Right renal pelvis (tissue), 4 donors: Measurements from ENCODE around the gene SMIM38. TPM values are rescaled to one million over a fixed set of nuclear protein-coding genes. Genes with fewer than 3 reads are reported as not detected.

Experiments used
- DNase-seq, 4 donors: peaks; one replicate each; pipeline ENCODE4 v3.0.0-alpha.2; 2013; ENCODE audit warnings: low read depth in 4 of 4, low spot score in 3 of 4, missing footprints in 1 of 4
- polyA plus RNA-seq, 4 donors: library from polyadenylated mRNA; unstranded; fragments of 120-200 nt; gene quantifications; one replicate each; pipeline ENCODE4 v1.2.1, GENCODE V29; 2013; ENCODE audit not compliant: insufficient read length in 4 of 4

The SMIM38 gene
- 1 to 10 TPM in 1 of 4 donors, under 1 TPM in 3; 0.35 to 1.1 (median 0.47) TPM for polyA plus RNA-seq

DNA sequence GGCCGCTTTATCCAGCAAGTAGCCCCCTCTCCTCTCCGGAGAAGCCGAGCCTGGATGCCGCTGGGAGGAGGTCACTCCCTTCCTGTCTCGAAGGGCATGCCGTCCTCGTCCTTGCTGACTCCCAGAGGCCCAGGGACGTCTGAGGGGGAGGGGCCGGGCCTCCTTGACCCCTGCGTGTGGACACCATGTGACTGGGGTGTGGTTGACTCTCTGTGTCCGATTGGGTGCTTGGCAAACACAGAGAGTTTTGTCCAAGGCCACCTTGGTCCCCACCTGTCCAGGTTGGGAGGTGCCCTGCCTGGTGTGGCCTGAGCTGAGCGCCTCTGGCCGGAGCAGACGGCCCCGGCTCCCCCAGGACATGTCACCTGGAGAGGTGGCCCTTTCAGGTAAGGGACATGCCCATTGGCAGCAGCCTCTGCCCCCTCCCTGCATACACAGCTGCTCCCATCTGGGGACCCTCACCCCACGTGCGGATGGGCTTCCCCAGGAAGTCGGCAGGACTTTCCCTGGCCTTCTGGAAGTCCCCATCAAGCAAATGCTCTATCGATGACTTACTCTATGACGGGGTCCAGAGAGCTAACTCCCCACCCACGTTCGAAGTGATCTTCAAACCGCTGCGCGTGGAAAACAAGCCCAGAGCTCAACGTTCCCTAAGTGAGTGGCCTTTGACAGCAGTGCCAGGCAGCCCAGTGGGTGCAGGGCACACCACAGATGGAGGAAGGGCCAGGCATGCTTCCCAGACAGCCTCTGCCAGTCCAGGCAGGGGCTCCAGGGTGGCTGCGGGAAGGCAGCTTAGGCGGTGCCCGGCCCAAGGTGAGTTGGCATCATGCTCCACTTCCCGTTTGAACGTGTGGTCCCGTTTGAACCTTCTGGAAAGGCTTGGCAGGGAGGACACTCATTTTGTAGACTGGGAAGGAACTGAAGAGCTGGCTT, at the start of gene SMIM38:
Gene SMIM38, plus strand, starts transcription at position 634 of the 933 bp plus-strand sequence. CDS start 1,912 bp downstream, outside the sequence.
- no peak for DNase-seq

- DNase-seq, result no peak
Measured at GRCh38 chr11:69106031-69106811, 49.5 kb upstream of the SMIM38 start.

DNA sequence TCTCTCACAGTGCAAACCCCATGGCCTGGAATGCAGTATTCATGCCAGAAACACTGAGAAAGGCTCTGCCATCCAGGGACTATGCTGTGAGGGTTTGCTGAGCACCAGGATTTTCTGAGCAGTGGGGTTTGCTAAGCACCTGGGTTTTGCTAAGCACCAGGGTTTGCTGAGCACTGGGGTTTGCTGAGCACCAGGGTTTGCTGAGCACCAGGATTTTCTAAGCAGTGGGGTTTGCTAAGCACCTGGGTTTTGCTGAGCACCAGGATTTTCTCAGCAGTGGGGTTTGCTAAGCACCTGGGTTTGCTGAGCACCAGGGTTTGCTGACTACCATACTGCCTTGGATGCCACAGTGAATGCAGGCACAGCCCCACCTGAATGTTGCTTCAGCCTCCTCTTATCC, 48.3 kb upstream of the SMIM38 start:
- no peak for DNase-seq

GRCh38 chr11:69108030-69108429, 47.7 kb upstream of the SMIM38 start:
- no peak for DNase-seq

GRCh38 chr11:69108559-69108958, 47.2 kb upstream of the SMIM38 start:
- DNase-seq, result no peak

DNA sequence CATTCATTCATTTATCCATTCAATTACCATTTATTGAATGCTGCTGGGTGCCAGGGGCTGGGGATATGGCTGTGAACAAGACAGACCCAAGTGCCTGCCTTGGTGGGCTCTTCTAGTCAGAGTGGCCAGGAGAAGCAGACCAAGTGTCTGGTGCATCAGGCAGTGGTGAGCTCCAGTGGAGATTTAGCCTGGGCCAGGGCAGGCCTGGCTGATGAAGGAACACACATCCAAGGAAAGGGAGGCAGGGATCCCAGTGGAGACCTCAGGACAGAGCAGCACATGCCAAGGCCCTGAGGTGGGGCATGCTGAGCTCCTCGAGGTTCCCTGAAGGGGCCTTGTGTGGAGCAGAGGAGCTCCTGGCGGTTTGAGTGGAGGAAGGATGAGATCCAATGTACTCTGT, 46.6 kb upstream of the SMIM38 start:
- DNase-seq, result no peak

- DNase-seq, result no peak
Measured at GRCh38 chr11:69110451-69110850, 45.3 kb upstream of the SMIM38 start.

DNA sequence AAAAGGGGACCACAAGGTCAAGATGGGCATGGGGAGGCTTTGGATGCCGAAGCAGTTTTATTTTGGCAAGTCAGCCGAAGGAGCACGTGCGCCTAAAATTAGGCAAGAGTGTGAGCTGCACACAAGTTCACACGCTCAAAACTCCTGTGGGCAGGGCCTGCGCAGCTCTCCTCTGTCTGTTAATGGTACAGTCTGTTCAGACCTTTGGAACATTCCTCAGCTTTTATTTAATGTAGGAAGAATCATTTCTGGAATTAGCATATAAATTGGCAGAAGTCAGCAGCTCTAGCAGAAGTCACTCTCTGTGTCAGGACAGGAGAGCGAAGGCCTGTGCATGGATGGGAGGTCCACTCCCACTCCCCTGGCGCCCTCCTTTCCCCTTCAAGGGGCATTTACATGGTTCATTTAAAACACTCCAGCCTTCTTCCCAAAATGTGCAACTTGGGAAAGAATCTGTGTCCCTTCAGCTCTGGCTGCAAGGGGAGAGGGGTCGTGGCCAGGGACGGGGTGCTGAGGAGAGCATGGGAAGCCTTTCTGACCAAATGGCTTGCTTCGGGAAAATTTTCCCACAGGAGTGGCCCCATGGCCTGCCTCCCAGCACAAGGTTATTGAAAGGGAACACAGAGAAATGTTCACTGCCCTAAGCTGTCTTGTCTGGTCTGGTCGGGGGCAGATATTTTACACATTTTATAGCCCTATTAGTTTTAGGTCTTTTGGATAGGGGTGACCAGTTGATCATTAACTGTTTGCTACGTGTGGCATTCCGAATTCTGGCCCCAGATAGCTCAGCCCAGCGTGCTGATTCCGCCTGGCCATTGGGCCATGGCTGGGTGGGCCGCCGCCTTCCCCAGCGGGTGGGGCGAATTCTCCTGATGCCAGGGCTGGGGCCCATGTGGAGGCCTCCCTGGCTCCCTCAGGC, 43.9 kb upstream of the SMIM38 start:
- no peak for DNase-seq

- no peak for DNase-seq
Measured at GRCh38 chr11:69113226-69113625, 42.5 kb upstream of the SMIM38 start.

GRCh38 chr11:69113646-69114340, 41.9 kb upstream of the SMIM38 start:
- DNase-seq, result no peak

GRCh38 chr11:69114362-69114761, 41.4 kb upstream of the SMIM38 start:
- DNase-seq, result no peak

DNA sequence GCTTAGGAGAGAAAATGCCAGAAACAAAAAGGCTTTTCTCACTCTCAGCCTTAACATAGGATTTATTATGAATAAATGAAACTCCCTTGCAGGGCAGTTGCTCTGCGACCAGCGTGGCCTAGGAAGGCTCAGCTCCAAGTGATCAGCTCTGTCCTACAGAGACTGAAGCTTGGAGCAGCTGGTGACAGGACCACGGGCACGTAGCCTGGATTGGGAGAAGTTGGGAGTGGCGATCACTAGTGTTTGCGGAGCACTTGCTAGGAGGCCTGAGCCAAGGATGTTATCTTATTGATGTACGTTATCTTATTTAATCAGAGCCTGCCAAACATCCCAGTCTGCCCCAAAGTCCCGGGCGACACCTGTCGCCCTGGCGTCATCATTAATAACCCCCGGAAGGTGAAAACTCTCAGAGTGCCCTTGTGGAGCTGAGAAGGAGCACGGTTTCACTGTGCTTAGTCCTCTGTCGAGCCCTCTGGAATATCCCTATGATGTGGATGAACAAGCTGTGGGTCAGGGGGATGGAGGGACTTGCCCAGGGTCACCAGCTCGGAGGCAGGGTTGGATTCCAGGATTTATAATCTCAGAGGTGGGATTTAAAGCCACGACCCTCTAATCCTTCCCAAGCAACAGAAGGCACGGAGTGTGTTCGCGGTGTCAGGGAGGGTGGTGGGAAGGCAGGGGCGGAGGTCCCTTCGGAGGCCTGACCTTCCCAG, 40.8 kb upstream of the SMIM38 start:
- no peak for DNase-seq

- no peak for DNase-seq
Measured at GRCh38 chr11:69115586-69116560, 39.9 kb upstream of the SMIM38 start.

GRCh38 chr11:69116671-69117070, 39.1 kb upstream of the SMIM38 start:
- DNase-seq, result no peak

GRCh38 chr11:69119190-69119589, 36.5 kb upstream of the SMIM38 start:
- no peak for DNase-seq

DNA sequence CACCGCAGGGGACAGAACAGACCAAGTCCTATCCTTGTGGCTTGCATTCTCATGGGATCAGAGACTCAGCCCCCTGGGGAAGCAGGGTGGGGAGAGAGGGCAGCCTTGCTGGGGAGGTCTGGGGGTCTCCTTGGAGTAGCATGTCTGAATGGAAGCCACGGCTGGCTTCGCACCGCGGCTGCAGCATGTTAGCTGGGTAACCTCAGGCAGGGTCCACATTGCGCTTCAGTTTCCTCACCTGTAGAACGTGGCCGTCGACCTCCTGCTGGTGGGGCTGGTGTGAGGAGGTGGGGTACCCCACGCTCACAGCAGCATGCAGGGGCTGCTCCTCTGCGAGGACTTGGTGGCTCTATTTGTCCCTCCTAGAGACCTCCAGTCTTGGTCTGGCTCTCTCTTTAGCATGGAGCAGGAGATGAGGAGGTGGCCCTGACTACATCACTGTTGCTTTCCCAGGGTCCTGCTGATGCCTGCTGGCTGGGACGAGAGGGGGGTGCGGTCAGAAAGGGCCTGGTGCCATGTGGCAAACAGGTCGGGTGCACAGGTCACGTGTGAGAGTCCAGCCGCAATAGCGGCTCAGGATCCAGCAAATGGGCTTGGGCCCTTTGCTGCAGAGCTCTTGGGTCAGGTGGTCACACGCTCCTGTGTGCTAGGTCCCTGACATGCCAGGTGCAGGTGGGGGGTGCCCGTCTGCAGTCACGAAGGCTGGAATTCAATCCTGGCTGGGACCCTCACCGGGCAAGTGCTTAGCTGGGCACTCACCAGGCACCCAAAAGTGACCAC, 35.4 kb upstream of the SMIM38 start:
- DNase-seq, result no peak

GRCh38 chr11:69121021-69121420, 34.7 kb upstream of the SMIM38 start:
- no peak for DNase-seq
